ENCODE data around the gene NCOA6. TPM values are rescaled to one million over a fixed set of nuclear protein-coding genes. Genes with fewer than 3 reads are reported as not detected.
A peak's percentile ranks its signal among the peaks of the same experiment; 100 is the strongest.

NCOA6 gene
- total RNA-seq, 1 donor from 2014 or later, result 59.5 TPM

GRCh38 chr20:34706912-34707784 lies 118.3 kb downstream of the NCOA6 start:
- peaks cover 18% of the 10 kb centered on the region for H3K27me3 Mint-ChIP-seq
- no peak for TF ChIP-seq CTCF (conservative IDR thresholded peaks at IDR 0.05)
- peak overlapping the region; percentile 98 for H3K4me3 Mint-ChIP-seq
- H3K4me1 Mint-ChIP-seq (ENCODE audit: unreplicated experiment), result peaks cover 50% of the 10 kb centered on the region
- no peaks in the 10 kb centered on the region for H3K9me3 Mint-ChIP-seq
- peaks cover 5% of the 10 kb centered on the region for H3K36me3 Mint-ChIP-seq
- no peak for DNase-seq (ENCODE audit: extremely low spot score, unreplicated experiment)
- H3K27ac Mint-ChIP-seq, result peak overlapping the region; percentile 100

GRCh38 chr20:34706302-34706875 lies 119.1 kb downstream of the NCOA6 start:
- TF ChIP-seq CTCF (conservative IDR thresholded peaks at IDR 0.05), result no peak

GRCh38 chr20:34705397-34706301 lies 119.8 kb downstream of the NCOA6 start:
- no peak for DNase-seq (ENCODE audit: extremely low spot score, unreplicated experiment)
- peaks cover 1% of the 10 kb centered on the region for H3K36me3 Mint-ChIP-seq
- H3K4me1 Mint-ChIP-seq (ENCODE audit: unreplicated experiment), result peaks cover 51% of the 10 kb centered on the region
- peak; percentile 54 for TF ChIP-seq CTCF (conservative IDR thresholded peaks at IDR 0.05)
- peak overlapping the region; percentile 100 for H3K27ac Mint-ChIP-seq
- peaks cover 12% of the 10 kb centered on the region for H3K27me3 Mint-ChIP-seq
- H3K9me3 Mint-ChIP-seq, result no peaks in the 10 kb centered on the region
- H3K4me3 Mint-ChIP-seq, result peak overlapping the region; percentile 98

More at GRCh38 chr20:34706302-34706875, 119.1 kb downstream of the NCOA6 start:
- peaks cover 54% of the 10 kb centered on the region for H3K4me1 Mint-ChIP-seq (ENCODE audit: unreplicated experiment)
- peaks cover 18% of the 10 kb centered on the region for H3K27me3 Mint-ChIP-seq
- peak overlapping the region; percentile 98 for H3K4me3 Mint-ChIP-seq
- no peak for DNase-seq (ENCODE audit: extremely low spot score, unreplicated experiment)
- H3K9me3 Mint-ChIP-seq, result no peaks in the 10 kb centered on the region
- H3K36me3 Mint-ChIP-seq, result peaks cover 3% of the 10 kb centered on the region
- peak overlapping the region; percentile 100 for H3K27ac Mint-ChIP-seq

GRCh38 chr20:34705008-34705396 lies 120.4 kb downstream of the NCOA6 start:
- no peaks in the 10 kb centered on the region for H3K9me3 Mint-ChIP-seq
- TF ChIP-seq CTCF (conservative IDR thresholded peaks at IDR 0.05), result no peak
- peaks cover 7% of the 10 kb centered on the region for H3K27me3 Mint-ChIP-seq
- peak overlapping the region; percentile 100 for H3K27ac Mint-ChIP-seq
- H3K36me3 Mint-ChIP-seq, result no peaks in the 10 kb centered on the region
- H3K4me1 Mint-ChIP-seq (ENCODE audit: unreplicated experiment), result peaks cover 45% of the 10 kb centered on the region
- no peak for DNase-seq (ENCODE audit: extremely low spot score, unreplicated experiment)
- H3K4me3 Mint-ChIP-seq, result peak overlapping the region; percentile 98

Data from type B pancreatic cell (in vitro differentiated cells).